HG03039 (cell line): ENCODE measurements around the gene FMNL2.

Source experiments
- ATAC-seq: cut with Tn5 transposase; IDR thresholded peaks from one replicate; pipeline ENCODE4 v1.9.1; 2021; ENCODE audit warnings: mild to moderate bottlenecking, moderate library complexity; ENCODE audit not compliant: unreplicated experiment

Gene FMNL2

GRCh38 chr2:152683400-152683799, 348.4 kb downstream of the FMNL2 start:
- ATAC-seq = no peak

- ATAC-seq = no peak
Measured at GRCh38 chr2:152686321-152686720, 351.3 kb downstream of the FMNL2 start.

DNA sequence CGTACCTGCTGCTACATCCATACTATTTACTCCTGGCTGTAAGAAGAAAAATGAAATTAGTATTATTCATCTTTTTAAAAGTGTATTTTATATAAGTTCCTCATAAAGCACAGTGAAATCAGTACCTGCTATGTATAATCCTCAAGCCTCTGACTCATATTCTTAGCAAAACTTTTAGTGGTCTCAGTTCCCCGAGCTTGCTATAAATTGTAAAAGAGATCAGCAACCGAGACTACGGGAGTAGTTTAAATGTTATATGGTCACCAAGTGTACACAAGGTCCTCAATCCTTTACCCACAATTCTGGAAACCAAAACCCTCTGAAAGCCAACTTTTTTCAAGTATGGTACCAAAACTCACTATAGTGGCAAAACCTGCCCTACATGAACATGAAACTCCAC, 358.1 kb downstream of the FMNL2 start:
- peak; percentile 84 for ATAC-seq

DNA sequence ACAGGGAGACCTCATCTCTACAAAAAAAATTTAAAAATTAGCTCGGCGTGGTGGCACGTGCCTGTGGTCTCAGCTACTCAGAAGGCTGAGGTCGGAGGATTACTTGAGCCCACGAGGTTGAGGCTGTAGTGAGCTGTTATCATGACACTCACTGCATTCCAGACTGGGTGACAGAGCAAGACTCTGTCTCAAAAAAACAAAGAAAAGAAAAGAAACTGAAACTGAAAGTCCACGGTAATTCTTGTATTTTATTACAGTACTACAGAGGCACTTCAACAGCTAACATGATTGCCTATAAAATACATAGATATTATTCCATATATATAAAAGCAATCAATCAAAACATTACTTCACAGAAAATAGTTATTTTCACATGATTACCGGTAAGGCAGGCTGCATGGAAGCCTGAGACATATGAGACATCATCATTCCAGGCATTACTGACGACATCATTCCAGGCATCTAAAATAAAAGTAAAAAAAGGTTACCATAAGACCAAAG, 359.2 kb downstream of the FMNL2 start:
- peak; percentile 42 for ATAC-seq

- ATAC-seq = no peak
Measured at GRCh38 chr2:152695763-152696162, 360.8 kb downstream of the FMNL2 start.

DNA sequence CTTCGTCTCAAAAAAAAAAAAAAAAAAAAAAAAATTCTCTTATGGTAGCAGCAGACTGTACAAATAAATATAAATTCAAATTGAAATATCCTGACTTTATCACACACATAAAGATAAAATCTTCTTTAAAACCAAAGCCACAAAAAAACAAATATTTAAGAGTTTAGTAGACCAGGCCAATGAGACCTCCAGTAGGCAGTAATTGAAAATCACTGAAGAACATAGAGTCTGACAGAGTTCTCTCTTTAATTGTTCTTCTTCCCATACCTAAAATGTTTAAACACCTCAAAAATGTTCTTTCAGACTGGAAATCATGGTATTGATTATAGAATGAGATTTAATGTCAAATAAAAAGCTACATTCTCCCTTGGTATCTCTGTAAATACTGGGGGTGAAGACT, 361.5 kb downstream of the FMNL2 start:
- ATAC-seq = no peak
